ENCODE measurements around the gene HOXA3. TPM values are rescaled to one million over a fixed set of nuclear protein-coding genes. Genes with fewer than 3 reads are reported as not detected.

The HOXA3 gene
- total and polyA plus RNA-seq, 9 of the 15 experiments (the other 6 are each of a cell fraction or from before 2014, with no cell fraction given): 0.04 to 0.13 TPM; not detected in 7

GRCh38 chr7:27068259-27068658, 84.1 kb downstream of the HOXA3 start:
- H3K4me3 ChIP-seq: no peak overlapping the region
- H3K27ac ChIP-seq (ENCODE audit: extremely low read depth, low read depth, low read length): no peak overlapping the region
- no peak for FAIRE-seq
- 0% methylated on average over 1 of the region's 1 CpG for WGBS (ENCODE audit: insufficient coverage, low coverage, missing lambda C conversion rate)
- no peak overlapping the region for H2AFZ ChIP-seq (ENCODE audit: low read depth, low read length)
- no peaks in the 10 kb centered on the region for H3K9me3 ChIP-seq (replicated peaks; ENCODE audit: control insufficient read depth, insufficient read depth, low read depth, low read length)
- H3K4me1 ChIP-seq (replicated peaks in 1 of 2; ENCODE audit: control insufficient read depth in 2 of 2, insufficient read depth in 2 of 2, low read length in 2 of 2): peaks cover 0 to 7% of the 10 kb centered on the region in 2 experiments; a peak in 2 of 5 replicates
- ChIA-PET CTCF (ENCODE audit: low intra/inter-chr PET ratio) (no interaction called here), POLR2A (no interaction called here)
- TF ChIP-seq HMGXB4 (CRISPR knock-in tag; IDR thresholded peaks at IDR 0.05) (no peak), ZNF274 (IDR thresholded peaks at IDR 0.05; ENCODE audit: borderline replicate concordance, low read depth, low read length) (no peak), TAF7 (tag; IDR thresholded peaks at IDR 0.05) (no peak), ZNF316 (IDR thresholded peaks at IDR 0.05) (no peak), FIP1L1 (IDR thresholded peaks at IDR 0.05; ENCODE audit: low read depth, low read length, poor library complexity, severe bottlenecking) (no peak), ZNF644 (tag; IDR thresholded peaks at IDR 0.05; ENCODE audit: low read depth) (no peak), ZNF668 (CRISPR knock-in tag; IDR thresholded peaks at IDR 0.05) (no peak), SUPT5H (IDR thresholded peaks at IDR 0.05) (no peak), ZNF785 (CRISPR knock-in tag; IDR thresholded peaks at IDR 0.05) (no peak), EP400 (IDR thresholded peaks at IDR 0.05) (no peak), HDAC1 (IDR thresholded peaks at IDR 0.05) (no peak), KAT8 (IDR thresholded peaks at IDR 0.05; ENCODE audit: low read depth) (no peak), SLC30A9 (CRISPR knock-in tag; IDR thresholded peaks at IDR 0.05) (no peak), ZNF699 (CRISPR knock-in tag; IDR thresholded peaks at IDR 0.05; ENCODE audit: insufficient replicate concordance) (no peak), MITF (IDR thresholded peaks at IDR 0.05) (no peak)
- TF ChIP-seq, protein P1, sequence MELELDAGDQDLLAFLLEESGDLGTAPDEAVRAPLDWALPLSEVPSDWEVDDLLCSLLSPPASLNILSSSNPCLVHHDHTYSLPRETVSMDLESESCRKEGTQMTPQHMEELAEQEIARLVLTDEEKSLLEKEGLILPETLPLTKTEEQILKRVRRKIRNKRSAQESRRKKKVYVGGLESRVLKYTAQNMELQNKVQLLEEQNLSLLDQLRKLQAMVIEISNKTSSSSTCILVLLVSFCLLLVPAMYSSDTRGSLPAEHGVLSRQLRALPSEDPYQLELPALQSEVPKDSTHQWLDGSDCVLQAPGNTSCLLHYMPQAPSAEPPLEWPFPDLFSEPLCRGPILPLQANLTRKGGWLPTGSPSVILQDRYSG (tag; conservative IDR thresholded peaks at IDR 0.05; ENCODE audit: low read depth): no peak
- no peak overlapping the region for H3K9ac ChIP-seq (ENCODE audit: insufficient read depth in 1 of 2, low read depth in 2 of 2, low read length in 2 of 2)
- no peak for DNase-seq (ENCODE audit: extremely low read depth in 1 of 4, low spot score in 3 of 4)
- no peaks in the 10 kb centered on the region for H4K20me1 ChIP-seq (replicated peaks; ENCODE audit: control insufficient read depth, insufficient read depth, low read length)
- in situ Hi-C loops (cut with MboI): no loop called here
- H3K9me1 ChIP-seq (ENCODE audit: control insufficient read depth, insufficient read depth, low read length): no peaks in the 10 kb centered on the region
- H3K79me2 ChIP-seq (ENCODE audit: control insufficient read depth, insufficient read depth, low read length): no peaks in the 10 kb centered on the region
- no peak for ATAC-seq
- H3K4me2 ChIP-seq (ENCODE audit: insufficient read depth, low read length): no peak overlapping the region
- intact Hi-C loops (cut with micrococcal nuclease): no loop called here
- no TSS peak for BruUV-seq (replicated peaks)
- no peaks in the 10 kb centered on the region for H3K36me3 ChIP-seq (ENCODE audit: control insufficient read depth, insufficient read depth, low read length)
- no peaks in the 10 kb centered on the region; a peak in 2 of 5 replicates for H3K27me3 ChIP-seq (ENCODE audit: control insufficient read depth in 2 of 2, insufficient read depth in 2 of 2, low read length in 2 of 2)

Measured in K562 (cell line).